ENCODE results near the gene KLHL12.
"Not testable (repeated sequence)": the region's sequence is repeated elsewhere in the genome, so short reads cannot be mapped to it uniquely, and the experiment has no call there.

KLHL12 gene

GRCh38 chr1:202952099-202952498, 25.1 kb upstream of the KLHL12 start:
- no peak for DNase-seq (ENCODE audit: extremely low read depth in 1 of 2, low read depth in 1 of 2)

- DNase-seq (ENCODE audit: extremely low read depth in 1 of 2, low read depth in 1 of 2): no peak
Observed at GRCh38 chr1:202951437-202951836, 24.4 kb upstream of the KLHL12 start.

GRCh38 chr1:202945483-202945882, 18.4 kb upstream of the KLHL12 start:
- no peak for DNase-seq (ENCODE audit: extremely low read depth in 1 of 2, low read depth in 1 of 2)

- DNase-seq (ENCODE audit: extremely low read depth in 1 of 2, low read depth in 1 of 2): no peak
Observed at GRCh38 chr1:202944438-202944921, 17.4 kb upstream of the KLHL12 start.

GRCh38 chr1:202942426-202942825, 15.4 kb upstream of the KLHL12 start:
- no peak for DNase-seq (ENCODE audit: extremely low read depth in 1 of 2, low read depth in 1 of 2)

- DNase-seq (ENCODE audit: extremely low read depth in 1 of 2, low read depth in 1 of 2): no peak
Observed at GRCh38 chr1:202941372-202941771, 14.3 kb upstream of the KLHL12 start.

- no peak for DNase-seq (ENCODE audit: extremely low read depth in 1 of 2, low read depth in 1 of 2)
Observed at GRCh38 chr1:202940561-202940960, 13.5 kb upstream of the KLHL12 start.

GRCh38 chr1:202938287-202938925, 11.4 kb upstream of the KLHL12 start:
- DNase-seq (ENCODE audit: extremely low read depth in 1 of 2, low read depth in 1 of 2): no peak

- DNase-seq (ENCODE audit: extremely low read depth in 1 of 2, low read depth in 1 of 2): not testable (repeated sequence)
Observed at GRCh38 chr1:202936409-202936808, 9.4 kb upstream of the KLHL12 start.

GRCh38 chr1:202935844-202936243, 8.8 kb upstream of the KLHL12 start:
- DNase-seq (ENCODE audit: extremely low read depth in 1 of 2, low read depth in 1 of 2): no peak

- no peak for DNase-seq (ENCODE audit: extremely low read depth in 1 of 2, low read depth in 1 of 2)
Observed at GRCh38 chr1:202934755-202935154, 7.7 kb upstream of the KLHL12 start.

GRCh38 chr1:202932476-202932875, 5.4 kb upstream of the KLHL12 start:
- DNase-seq (ENCODE audit: extremely low read depth in 1 of 2, low read depth in 1 of 2): no peak

GRCh38 chr1:202923533-202923932, 3.5 kb downstream of the KLHL12 start:
- no peak for DNase-seq (ENCODE audit: extremely low read depth in 1 of 2, low read depth in 1 of 2)

GRCh38 chr1:202919615-202920014, 7.4 kb downstream of the KLHL12 start:
- DNase-seq (ENCODE audit: extremely low read depth in 1 of 2, low read depth in 1 of 2): no peak

- no peak for DNase-seq (ENCODE audit: extremely low read depth in 1 of 2, low read depth in 1 of 2)
Observed at GRCh38 chr1:202915146-202915545, 11.9 kb downstream of the KLHL12 start.

GRCh38 chr1:202912476-202912875, 14.6 kb downstream of the KLHL12 start:
- not testable (repeated sequence) for DNase-seq (ENCODE audit: extremely low read depth in 1 of 2, low read depth in 1 of 2)

- no peak for DNase-seq (ENCODE audit: extremely low read depth in 1 of 2, low read depth in 1 of 2)
Observed at GRCh38 chr1:202909494-202909893, 17.5 kb downstream of the KLHL12 start.

- no peak for DNase-seq (ENCODE audit: extremely low read depth in 1 of 2, low read depth in 1 of 2)
Observed at GRCh38 chr1:202908998-202909397, 18.0 kb downstream of the KLHL12 start.

GRCh38 chr1:202905331-202905730, 21.7 kb downstream of the KLHL12 start:
- DNase-seq (ENCODE audit: extremely low read depth in 1 of 2, low read depth in 1 of 2): no peak

GRCh38 chr1:202903808-202904207, 23.2 kb downstream of the KLHL12 start:
- DNase-seq (ENCODE audit: extremely low read depth in 1 of 2, low read depth in 1 of 2): not testable (repeated sequence)

GRCh38 chr1:202901555-202901954, 25.5 kb downstream of the KLHL12 start:
- no peak for DNase-seq (ENCODE audit: extremely low read depth in 1 of 2, low read depth in 1 of 2)

GRCh38 chr1:202892501-202892900, 34.5 kb downstream of the KLHL12 start:
- no peak for DNase-seq (ENCODE audit: extremely low read depth in 1 of 2, low read depth in 1 of 2)

GRCh38 chr1:202890392-202890791, 36.6 kb downstream of the KLHL12 start:
- no peak for DNase-seq (ENCODE audit: extremely low read depth in 1 of 2, low read depth in 1 of 2)

All from stimulated activated CD8-positive, alpha-beta memory T cell treated with anti-CD3 and anti-CD28 coated beads, Interleukin-7, amount 100 ng/mL, for 48 hours (primary cell).